GM18519 (cell line): ENCODE data around the gene AGGF1.
"Not testable (repeated sequence)": the region's sequence is repeated elsewhere in the genome, so short reads cannot be mapped to it uniquely, and the experiment has no call there.

ENCODE experiments used
- ATAC-seq: cut with Tn5 transposase; IDR thresholded peaks from one replicate; pipeline ENCODE4 v1.9.1; 2021; ENCODE audit warnings: mild to moderate bottlenecking, moderate library complexity; ENCODE audit not compliant: unreplicated experiment, low FRiP score

Gene AGGF1

GRCh38 chr5:77030097-77031071 is at the start of gene AGGF1:
Gene AGGF1 (plus strand): TSS chr5:77030404. CDS start chr5:77030767, 363 bp downstream.
- peak; percentile 94 for ATAC-seq

GRCh38 chr5:76980518-76981144 is 49.6 kb upstream of the AGGF1 start:
- no peak for ATAC-seq

- no peak for ATAC-seq
Observed at GRCh38 chr5:76982450-76982849, 47.8 kb upstream of the AGGF1 start.

- ATAC-seq, result no peak
Observed at GRCh38 chr5:76983468-76983867, 46.7 kb upstream of the AGGF1 start.

- no peak for ATAC-seq
Observed at GRCh38 chr5:76986825-76987526, 43.2 kb upstream of the AGGF1 start.

- ATAC-seq, result no peak
Observed at GRCh38 chr5:76990899-76991459, 39.2 kb upstream of the AGGF1 start.

GRCh38 chr5:76993436-76993835 is 36.8 kb upstream of the AGGF1 start:
- ATAC-seq, result not testable (repeated sequence)

GRCh38 chr5:76994337-76994736 is 35.9 kb upstream of the AGGF1 start:
- ATAC-seq, result no peak

GRCh38 chr5:76998251-76998650 is 32.0 kb upstream of the AGGF1 start:
- ATAC-seq, result not testable (repeated sequence)

GRCh38 chr5:76999451-76999850 is 30.8 kb upstream of the AGGF1 start:
- no peak for ATAC-seq

GRCh38 chr5:77003246-77003645 is 27.0 kb upstream of the AGGF1 start:
- ATAC-seq, result no peak

GRCh38 chr5:77006124-77006523 is 24.1 kb upstream of the AGGF1 start:
- no peak for ATAC-seq

- ATAC-seq, result no peak
Observed at GRCh38 chr5:77008413-77008812, 21.8 kb upstream of the AGGF1 start.

GRCh38 chr5:77010243-77010642 is 20.0 kb upstream of the AGGF1 start:
- no peak for ATAC-seq

- no peak for ATAC-seq
Observed at GRCh38 chr5:77011498-77011897, 18.7 kb upstream of the AGGF1 start.

- ATAC-seq, result no peak
Observed at GRCh38 chr5:77012601-77013000, 17.6 kb upstream of the AGGF1 start.

- ATAC-seq, result no peak
Observed at GRCh38 chr5:77015938-77016569, 14.2 kb upstream of the AGGF1 start.

- no peak for ATAC-seq
Observed at GRCh38 chr5:77016962-77017361, 13.2 kb upstream of the AGGF1 start.

- ATAC-seq, result no peak
Observed at GRCh38 chr5:77017668-77018067, 12.5 kb upstream of the AGGF1 start.
